NCI-H446 (cell line): ENCODE data around the gene LAMC1.

ENCODE experiments used
- DNase-seq, 2 experiments: peaks; one replicate each; lab custom pipeline; 2025; lab: John Stamatoyannopoulos, UW

The LAMC1 gene

DNA sequence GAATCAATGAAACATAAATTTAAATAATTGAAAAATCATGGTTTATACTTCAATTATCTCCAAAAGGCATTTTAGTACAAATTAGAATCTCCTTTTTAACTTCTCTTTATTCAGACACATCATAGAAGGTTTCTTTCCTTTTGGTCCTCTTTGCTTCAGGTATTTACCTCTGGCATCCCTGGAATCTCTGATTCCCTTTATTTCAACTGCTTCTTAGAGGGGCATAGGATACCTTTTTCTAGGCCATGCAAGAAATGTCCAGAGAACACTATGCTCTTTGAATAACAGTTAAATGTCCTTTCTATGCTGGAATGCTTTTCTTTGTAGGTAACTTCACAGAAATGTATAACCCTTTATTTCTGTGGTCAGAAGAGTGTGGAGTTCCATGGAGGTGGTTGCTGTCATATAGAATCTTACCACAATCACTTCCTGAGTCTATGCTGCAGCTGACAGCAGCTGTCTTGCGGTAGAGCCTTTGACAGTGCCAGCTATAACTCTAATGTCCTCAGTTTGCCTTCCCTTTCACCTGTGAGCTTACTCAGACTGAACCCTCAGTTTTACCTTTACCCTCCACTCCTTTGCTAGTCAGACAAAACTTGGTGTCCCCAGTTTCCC lies 171.4 kb downstream of the LAMC1 start:
- DNase-seq, result no peak

DNA sequence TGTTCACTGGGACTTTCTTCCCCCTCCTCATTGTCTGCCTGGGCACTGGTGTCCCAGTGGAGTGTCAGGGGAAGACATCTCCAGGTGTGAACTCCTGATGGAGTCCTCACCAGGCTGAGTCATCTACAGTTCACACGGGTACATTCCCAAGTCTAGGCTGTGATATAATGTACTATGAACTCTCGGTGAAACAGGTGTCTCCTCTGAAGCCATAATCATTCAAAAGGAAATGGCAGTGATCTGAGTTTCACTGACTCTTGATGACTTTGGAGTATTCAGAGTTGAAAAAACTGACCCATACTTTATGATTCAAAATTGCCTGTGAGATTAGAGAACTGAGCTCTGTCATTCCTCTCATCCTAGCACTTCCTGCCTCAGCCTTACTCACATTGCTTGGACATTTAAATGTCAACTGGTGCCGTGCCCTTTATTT lies 171.9 kb downstream of the LAMC1 start:
- DNase-seq, result no peak
